ENCODE results near the gene CREM. TPM values are rescaled to one million over a fixed set of nuclear protein-coding genes. Genes with fewer than 3 reads are reported as not detected.

Gene CREM
- total RNA-seq, 1 experiment from 2014 or later = 20.0 TPM

DNA sequence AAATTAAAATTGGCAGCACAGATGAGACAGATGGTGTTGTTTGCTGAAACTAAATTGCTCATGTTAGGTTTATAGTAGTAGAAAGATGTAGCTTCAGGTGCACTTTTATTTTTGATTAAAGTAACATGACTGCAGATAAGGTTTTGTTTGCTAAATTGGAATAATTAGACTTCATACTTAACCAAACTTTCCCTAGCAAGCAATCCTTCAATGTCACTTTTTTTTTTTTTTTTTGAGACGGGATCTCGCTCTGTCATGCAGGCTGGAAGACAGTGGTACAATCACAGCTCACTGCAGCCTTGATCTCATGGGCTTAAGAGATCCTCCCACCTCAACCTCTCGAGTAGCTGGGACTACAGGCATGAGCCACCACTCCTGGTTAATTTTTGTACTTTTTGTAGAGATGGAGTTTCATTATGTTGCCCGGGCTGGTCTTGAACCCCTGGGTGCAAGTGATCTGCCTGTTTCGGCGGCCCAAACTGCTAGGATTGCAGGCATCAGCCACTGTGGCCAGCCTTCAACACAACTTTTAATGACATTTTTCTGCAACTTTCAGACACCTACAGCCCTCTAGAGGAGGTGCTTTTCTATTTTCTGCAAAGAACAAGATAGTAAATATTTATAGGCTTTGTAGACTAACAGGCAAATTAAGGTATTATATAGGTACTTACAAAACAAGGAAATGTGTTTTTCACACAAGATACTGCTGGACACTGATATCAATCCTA is 124.9 kb downstream of the CREM start:
- Histone ChIP-seq H3K27ac (ENCODE audit: insufficient read length, low read depth, low read length) (no peak overlapping the region), H3K79me2 (ENCODE audit: insufficient read depth, low read length) (no peaks in the 10 kb centered on the region), H2BK120ac (ENCODE audit: low read depth, low read length, poor library complexity, severe bottlenecking) (no peak overlapping the region), H4K5ac (ENCODE audit: insufficient read length, low read depth, low read length) (no peak overlapping the region), H2AK5ac (ENCODE audit: insufficient read length, low read length) (no peak overlapping the region), H4K8ac (replicated peaks; ENCODE audit: insufficient read length, low read depth, low read length) (no peak overlapping the region), H2BK5ac (ENCODE audit: insufficient read length, low read length) (no peak overlapping the region), H3K23ac (ENCODE audit: insufficient read length, low read depth, low read length) (no peak overlapping the region), H3K4me2 (ENCODE audit: insufficient read depth, insufficient read length, low read length) (no peak overlapping the region), H3T11ph (ENCODE audit: low read length) (no peak overlapping the region), H4K91ac (ENCODE audit: insufficient read length, low read depth, low read length) (no peak overlapping the region), H3K79me1 (ENCODE audit: insufficient read depth, low read depth, low read length, poor library complexity, severe bottlenecking) (no peaks in the 10 kb centered on the region), H2BK12ac (ENCODE audit: insufficient read length, low read depth, low read length) (no peak overlapping the region), H3K56ac (ENCODE audit: insufficient read length, low read depth, low read length) (no peak overlapping the region), H2BK15ac (ENCODE audit: low read depth, low read length) (no peak overlapping the region), H3K23me2 (ENCODE audit: insufficient read length, low read depth, low read length, poor library complexity, severe bottlenecking) (no peaks in the 10 kb centered on the region), H3K27me3 (ENCODE audit: insufficient read depth, low read length) (no peaks in the 10 kb centered on the region), H3K18ac (ENCODE audit: insufficient read length, low read depth, low read length) (no peak overlapping the region), H2AFZ (ENCODE audit: low read length) (no peak overlapping the region), H4K20me1 (ENCODE audit: control insufficient read depth, insufficient read depth, insufficient read length) (no peaks in the 10 kb centered on the region), H3K4me1 (ENCODE audit: insufficient read depth, low read length) (no peaks in the 10 kb centered on the region), H3K4ac (ENCODE audit: low read depth, low read length) (no peak overlapping the region), H3K14ac (ENCODE audit: insufficient read depth, low read length) (no peak overlapping the region), H3K9me3 (ENCODE audit: control insufficient read depth, low read depth, low read length) (no peaks in the 10 kb centered on the region), H2BK20ac (ENCODE audit: low read depth, low read length, poor library complexity, severe bottlenecking) (no peak overlapping the region), H3K9ac (ENCODE audit: extremely low read depth, insufficient read length, low read length) (no peak overlapping the region)
- Mint-ChIP-seq H3K27me3 (ENCODE audit: low read depth) (no peaks in the 10 kb centered on the region), H3K9me3 (no peaks in the 10 kb centered on the region), H3K36me3 (ENCODE audit: insufficient read depth in 1 of 3, low read depth in 3 of 3) (no peaks in the 10 kb centered on the region), H3K4me3 (no peak overlapping the region), H3K4me1 (0 out of 4 replicates have a peak, but pooled peaks cover 0 to 2% of the 10 kb centered on the region in 2 experiments), H3K27ac (no peak overlapping the region)
- DNase-seq = no peak
- WGBS (ENCODE audit: extremely low coverage, insufficient read length, low lambda C conversion rate) = no CpG with 5 or more reads among the region's 6 CpGs
- TF ChIP-seq, protein P1, sequence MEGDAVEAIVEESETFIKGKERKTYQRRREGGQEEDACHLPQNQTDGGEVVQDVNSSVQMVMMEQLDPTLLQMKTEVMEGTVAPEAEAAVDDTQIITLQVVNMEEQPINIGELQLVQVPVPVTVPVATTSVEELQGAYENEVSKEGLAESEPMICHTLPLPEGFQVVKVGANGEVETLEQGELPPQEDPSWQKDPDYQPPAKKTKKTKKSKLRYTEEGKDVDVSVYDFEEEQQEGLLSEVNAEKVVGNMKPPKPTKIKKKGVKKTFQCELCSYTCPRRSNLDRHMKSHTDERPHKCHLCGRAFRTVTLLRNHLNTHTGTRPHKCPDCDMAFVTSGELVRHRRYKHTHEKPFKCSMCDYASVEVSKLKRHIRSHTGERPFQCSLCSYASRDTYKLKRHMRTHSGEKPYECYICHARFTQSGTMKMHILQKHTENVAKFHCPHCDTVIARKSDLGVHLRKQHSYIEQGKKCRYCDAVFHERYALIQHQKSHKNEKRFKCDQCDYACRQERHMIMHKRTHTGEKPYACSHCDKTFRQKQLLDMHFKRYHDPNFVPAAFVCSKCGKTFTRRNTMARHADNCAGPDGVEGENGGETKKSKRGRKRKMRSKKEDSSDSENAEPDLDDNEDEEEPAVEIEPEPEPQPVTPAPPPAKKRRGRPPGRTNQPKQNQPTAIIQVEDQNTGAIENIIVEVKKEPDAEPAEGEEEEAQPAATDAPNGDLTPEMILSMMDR (conservative IDR thresholded peaks at IDR 0.05) = no peak
